NCI-H446 (cell line): ENCODE measurements around the gene PHIP.
"Not testable (repeated sequence)": the region's sequence is repeated elsewhere in the genome, so short reads cannot be mapped to it uniquely, and the experiment has no call there.

Experiments used
- DNase-seq, 2 experiments: peaks; one replicate each; lab custom pipeline; 2025; lab: John Stamatoyannopoulos, UW

Gene PHIP

GRCh38 chr6:79078075-79078969, at the start of gene PHIP:
Gene PHIP, minus strand, starts transcription at chr6:79078254. Its CDS starts 186 bp downstream, at chr6:79078068.
- DNase-seq = peak; percentile 89 to 94

GRCh38 chr6:79127660-79128059, 49.6 kb upstream of the PHIP start:
- DNase-seq = no peak

DNA sequence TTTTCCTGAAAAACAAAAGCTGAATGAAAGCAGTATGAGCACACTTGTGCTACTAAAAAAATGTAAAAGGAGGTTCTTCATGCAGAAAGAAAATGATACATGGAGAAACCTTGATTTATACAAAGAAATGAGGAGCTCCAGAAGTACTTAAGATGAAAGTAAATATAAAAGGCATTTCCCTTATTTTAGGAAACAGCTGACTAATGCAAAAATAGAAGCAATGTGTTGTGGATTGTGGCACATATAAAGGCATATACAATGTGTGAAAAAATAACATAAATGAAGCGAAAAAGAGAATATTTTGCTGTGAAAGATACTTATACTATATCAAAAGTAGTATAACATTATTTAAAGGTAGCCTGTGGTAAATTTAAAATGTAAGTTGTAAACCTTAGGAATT, 41.2 kb upstream of the PHIP start:
- DNase-seq = no peak

GRCh38 chr6:79117752-79118151, 39.7 kb upstream of the PHIP start:
- no peak for DNase-seq

DNA sequence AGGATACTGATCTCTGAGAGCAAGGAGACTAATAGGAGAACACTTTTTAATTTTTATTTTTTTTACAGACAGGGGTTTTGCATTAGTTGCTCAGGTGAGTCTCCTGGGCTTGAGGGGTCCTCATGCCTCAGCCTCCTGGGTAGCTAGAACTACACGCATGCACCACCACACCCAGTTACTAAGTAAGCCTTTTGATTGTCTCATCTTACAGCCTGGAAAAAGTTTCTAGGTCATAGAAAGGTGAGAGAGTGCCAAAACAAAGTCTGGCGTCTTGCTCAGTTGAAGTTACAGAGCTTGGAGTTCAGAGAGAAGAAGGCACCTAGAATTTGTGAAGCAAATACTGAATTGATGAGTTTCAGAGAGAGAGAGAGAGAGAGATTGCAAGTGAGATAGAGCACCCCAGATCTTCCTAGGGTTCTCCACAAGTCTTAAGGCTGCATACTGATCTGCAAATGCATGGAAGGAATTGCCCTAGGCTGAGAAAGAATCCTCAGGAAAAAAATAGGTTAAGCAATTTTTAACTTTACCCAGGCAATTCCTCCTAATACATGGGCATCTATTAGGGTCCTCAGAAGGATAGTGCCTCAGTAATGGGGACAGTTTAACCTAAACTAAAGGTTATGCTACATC, 37.6 kb upstream of the PHIP start:
- DNase-seq = no peak

DNA sequence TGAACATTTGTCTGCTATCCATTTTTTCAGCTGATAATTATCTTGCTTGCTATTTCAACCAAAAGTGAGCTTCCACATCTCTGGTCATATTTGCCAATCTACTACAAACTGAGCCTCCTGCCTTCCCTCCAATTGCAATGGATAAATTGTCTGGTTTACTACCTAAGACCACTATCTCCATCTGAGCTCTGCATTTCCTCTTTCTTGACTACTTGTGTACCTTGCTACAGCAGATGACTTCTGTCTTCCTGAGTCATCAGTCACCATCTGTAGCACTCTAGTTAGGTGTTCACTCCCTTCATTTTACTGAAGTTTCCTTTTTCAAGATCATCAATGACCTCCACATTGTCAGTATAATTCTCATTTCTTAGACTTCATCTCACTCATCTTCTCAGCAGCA, 33.5 kb upstream of the PHIP start:
- no peak for DNase-seq

DNA sequence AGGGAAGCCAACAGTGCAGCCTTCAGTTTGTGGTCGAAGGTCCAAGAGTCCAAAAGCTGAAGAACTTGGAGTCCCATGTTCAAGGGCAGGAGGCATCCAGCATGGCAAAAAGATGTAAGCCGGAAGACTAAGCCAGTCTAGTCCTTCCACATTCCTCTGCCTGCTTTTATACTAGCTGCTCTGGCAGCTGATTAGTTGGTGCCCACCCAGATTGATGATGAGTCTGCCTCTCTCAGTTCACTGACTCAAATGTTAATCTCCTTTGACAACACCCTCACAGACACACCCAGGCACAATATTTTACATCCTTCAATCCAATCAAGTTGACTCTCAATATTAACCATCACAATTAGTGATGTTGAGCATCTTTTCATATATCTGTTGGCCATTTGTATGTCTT, 23.1 kb upstream of the PHIP start:
- no peak for DNase-seq

DNA sequence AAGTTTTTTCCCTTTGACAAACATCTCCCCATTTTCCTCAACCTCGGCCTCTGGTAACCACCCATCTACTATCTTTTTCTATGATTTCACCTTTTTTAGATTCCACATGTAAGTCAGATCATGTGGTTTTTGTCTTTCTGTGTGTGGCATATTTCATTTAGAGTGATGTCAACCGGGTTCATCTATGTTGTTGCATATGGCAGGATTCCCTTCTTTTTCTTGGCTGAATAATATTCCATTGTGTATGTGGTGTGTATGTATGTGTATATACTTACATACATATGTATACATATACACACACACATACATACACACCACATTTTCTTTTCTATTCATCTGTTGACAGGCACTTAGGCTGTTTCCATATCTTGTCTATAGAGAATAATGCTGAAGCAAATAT, 22.2 kb upstream of the PHIP start:
- no peak for DNase-seq

DNA sequence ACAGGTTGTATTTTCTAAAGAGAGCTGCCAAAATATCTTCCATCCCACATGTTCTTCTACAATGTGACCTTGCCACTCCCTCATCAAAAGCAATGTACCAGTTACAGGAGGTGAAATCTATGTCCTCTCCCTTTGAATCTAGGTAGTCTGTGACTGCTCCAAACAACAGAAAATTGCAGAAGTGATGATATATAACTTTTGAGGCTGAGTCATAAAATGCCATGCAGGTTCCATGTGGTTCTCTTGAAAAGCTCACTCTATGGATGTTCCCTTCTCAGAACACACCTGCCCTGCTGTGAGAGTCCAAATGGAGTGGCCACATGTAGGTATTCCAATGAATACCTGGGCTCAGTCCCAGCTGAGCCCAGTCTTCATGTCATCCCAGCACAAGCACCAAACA, 16.9 kb upstream of the PHIP start:
- no peak for DNase-seq

- DNase-seq = not testable (repeated sequence)
These were observed 13.7 kb upstream of the PHIP start for GRCh38 chr6:79091801-79092200.

GRCh38 chr6:79089552-79090404, 11.7 kb upstream of the PHIP start:
- DNase-seq = no peak

DNA sequence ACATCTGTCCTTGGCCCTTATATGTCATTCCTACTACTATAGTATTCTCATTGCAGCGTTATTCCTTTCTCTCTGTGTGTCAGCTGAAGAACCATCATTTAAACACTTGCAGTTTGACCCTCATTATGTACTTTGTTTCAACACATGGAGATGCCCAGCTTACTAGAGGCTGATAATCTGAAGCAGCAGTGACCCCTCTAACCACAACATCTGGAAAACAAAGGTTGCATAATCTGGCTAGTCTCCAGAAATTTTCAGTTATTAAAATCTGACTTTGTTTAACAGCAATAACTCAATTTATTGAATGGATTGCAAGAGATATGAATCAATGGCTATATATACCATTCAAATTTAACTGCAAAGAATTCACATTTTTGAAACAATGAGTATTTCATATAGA, 6.6 kb upstream of the PHIP start:
- DNase-seq = no peak

DNA sequence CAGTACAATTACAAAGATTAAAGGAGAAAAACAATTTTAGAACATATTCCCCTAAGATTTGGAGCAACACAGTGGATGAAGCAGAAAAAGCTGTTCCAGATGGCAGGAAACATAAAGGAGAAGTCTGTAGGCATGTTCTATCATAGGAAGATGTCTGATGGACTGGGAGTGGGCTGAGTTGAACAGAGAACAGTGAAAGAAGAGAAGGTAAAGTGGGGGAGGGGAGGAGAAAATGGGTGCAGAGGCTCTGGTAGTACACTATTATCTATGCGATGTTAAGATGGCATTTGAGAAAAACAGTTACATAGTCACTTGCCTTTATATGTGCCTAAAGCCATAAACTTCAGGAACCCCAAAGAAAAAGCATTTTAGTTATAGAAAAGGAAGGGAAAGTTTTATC, 4.2 kb upstream of the PHIP start:
- no peak for DNase-seq

DNA sequence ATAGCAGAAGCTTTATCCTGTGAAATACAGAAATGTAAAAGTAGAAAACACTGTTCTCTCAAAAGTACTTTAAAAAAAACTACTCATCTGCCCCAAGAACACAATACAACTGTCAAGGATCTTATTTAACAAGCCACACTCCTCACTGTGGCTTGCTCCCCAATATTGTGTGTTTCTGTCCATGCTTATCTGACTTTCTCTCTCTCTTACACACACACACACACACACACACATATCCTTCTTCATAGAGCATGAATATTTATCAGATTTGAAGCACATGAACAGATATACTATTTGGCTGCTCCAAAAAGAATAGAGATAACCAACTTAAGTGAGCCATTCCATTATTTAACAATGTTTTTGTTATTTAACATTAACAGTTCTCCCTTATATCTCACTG, 3.6 kb upstream of the PHIP start:
- DNase-seq = no peak

GRCh38 chr6:79079561-79080041, 1.5 kb upstream of the PHIP start:
- peak in 1 of 2 experiments; percentile 3 for DNase-seq

- no peak for DNase-seq
These were observed 359 bp downstream of the PHIP start for GRCh38 chr6:79077715-79078074.

- peak; percentile 58 to 82 for DNase-seq
These were observed 1.0 kb downstream of the PHIP start for GRCh38 chr6:79076782-79077641.

- no peak for DNase-seq
These were observed 1.9 kb downstream of the PHIP start for GRCh38 chr6:79076160-79076559.

DNA sequence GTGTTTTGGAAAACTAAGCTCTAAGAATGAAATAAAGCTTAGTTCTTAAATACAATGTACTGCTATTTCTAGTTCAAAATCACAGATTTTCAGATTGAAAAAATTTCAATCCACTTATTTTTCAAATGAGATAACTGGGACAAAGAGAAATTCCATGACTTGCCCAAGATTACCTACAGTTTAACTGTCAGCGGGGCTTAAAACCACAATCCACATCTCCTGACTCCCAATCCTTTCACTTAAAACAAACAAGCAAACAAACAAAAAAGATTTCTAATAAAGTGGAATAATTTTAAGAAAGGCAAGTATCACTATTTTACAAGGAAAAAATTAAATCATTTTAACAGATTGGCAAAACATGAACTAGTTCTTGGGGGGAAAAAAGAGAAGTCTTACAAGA, 4.2 kb downstream of the PHIP start:
- DNase-seq = no peak

DNA sequence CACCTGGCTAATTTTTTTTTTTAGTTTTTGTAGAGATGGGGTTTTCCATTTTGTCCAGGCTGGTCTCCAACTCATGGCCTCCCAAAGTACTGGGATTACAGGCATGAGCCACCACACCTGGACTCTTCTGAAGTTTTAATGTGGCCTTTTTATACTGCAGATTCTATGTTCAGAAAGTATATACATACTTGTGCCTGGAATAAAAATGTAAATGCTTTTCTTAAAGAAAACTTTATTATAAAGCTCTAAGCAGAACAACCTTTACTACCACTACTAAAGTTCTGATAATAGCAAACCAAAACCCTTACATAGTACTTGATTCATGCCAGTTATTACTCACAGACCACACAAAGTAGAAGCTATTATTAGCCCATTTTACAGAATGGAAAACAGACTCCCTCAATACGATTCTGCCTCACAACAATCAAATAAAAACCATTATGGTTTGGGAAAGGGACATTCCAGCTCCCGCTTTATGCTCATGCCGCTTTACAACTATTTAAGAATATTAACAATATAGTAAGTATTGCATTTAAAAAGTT, 5.3 kb downstream of the PHIP start:
- no peak for DNase-seq

DNA sequence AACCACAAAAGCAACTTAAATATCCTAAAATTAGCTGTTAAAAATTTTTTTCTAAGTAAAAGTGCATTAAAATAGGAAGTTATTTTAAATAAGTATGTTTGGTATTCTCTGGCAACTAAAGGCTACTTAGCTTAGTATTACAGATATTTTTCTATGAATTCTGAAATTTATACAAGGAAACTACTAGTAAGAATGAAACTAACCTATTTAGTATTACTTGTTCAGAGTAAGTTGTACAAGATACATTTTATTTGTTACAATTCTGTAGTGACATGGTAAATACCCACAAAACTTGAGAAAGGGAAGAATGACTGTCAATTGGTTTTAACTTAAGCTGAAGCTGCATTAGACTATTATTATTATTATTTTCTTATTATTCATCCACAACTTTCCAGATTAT, 6.5 kb downstream of the PHIP start:
- no peak for DNase-seq
